GM12801 (cell line): ENCODE data around the gene PDE4D.

Experiments used
- CTCF ChIP-seq: IDR thresholded peaks from one replicate; pipeline ENCODE4 v1.5.1; 2011; ENCODE audit warnings: control low read depth; ENCODE audit not compliant: insufficient read length; ENCODE audit errors: extremely low read depth

Gene PDE4D

GRCh38 chr5:59569158-59569557 lies 324.4 kb downstream of the PDE4D start:
- no peak for TF ChIP-seq CTCF

GRCh38 chr5:59568161-59568560 lies 325.4 kb downstream of the PDE4D start:
- TF ChIP-seq CTCF = no peak

DNA sequence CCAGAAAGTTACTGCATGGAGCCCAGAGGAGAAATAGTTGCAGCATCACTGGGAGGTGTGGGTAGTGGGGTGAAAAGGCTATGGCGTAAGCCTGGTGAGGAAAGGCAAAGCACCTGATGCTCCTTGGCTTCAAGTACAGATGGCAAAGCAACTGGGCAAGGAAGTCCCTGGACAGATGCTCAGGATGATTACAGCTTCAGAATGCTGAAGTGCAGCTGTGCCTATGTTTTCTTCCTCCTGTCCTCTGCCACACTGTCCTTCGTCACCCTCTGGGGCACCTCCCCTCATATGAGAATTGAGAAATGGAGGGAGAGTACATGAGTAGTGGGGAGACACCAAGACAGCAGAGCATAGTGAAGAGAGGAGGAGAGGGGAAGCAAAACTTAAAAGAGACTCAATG lies 328.0 kb downstream of the PDE4D start:
- no peak for TF ChIP-seq CTCF

- TF ChIP-seq CTCF = no peak
Measured at GRCh38 chr5:59564895-59565294, 328.6 kb downstream of the PDE4D start.

DNA sequence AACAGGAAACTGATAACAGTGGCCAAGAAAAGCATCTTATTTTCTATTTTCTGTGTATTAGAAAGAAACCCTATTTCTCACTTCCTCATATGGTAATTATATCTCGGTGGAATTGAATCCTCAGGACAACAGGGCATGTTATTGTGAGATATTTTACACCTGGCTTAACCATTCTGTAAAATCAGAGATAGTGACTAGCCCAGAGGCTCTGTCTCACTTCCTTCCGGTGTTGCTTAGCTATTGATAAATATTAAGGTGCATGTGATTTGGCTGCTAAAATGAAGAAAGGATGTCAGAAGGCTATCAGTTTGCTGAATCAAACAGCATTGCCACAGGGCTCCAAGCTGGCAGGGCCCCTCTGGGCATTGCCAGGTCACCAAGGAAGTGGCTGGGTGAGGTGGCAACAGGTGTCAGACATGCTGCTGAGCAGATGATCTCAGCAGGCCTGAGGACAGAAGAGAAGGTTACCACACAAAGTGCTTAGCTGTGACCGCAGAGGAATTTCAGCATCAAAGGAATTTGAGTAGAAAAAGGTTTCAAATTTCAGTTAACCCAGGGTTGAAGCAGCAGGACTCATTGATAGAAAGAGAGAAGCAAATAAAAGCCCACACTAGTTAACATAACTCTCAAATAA lies 330.7 kb downstream of the PDE4D start:
- no peak for TF ChIP-seq CTCF

DNA sequence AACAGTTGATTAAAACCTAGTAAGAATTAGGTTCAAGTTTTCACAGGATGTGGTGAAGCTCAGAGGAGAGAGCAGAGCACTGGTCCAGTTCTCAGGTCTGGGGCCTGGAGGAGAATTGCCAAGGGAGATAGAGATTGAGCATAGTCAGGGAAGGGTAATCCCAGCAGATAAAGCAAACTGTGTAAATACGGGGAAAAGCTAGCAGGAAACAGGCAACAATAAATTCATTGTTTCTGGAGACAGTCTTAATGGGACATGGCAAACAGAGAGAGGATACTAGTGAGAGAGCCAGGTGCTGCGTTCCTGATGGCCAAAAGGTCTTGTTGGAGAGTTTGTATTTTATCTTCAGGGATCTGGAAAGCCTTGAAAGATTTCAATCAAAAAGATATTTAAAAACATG lies 333.0 kb downstream of the PDE4D start:
- TF ChIP-seq CTCF = no peak

DNA sequence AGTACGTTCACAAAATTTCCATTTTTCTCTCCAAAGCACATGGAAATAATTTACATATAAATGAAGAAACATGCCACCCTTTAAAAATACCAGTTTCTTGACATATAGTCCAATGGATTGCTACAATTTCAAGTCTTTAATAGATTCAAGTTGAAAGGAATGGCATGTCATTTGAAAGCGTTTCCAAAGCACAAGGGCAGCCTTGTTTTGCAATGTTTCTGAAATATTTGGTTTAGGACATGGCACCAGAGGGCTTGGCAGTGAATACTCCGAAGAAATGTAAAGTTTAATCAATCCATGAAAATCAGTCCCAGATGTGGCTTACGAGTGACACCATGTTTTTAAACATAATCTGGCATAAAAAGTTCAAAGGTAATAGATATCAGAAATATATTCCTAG lies 333.7 kb downstream of the PDE4D start:
- TF ChIP-seq CTCF = no peak
